ENCODE measurements around the gene FAF2. TPM values are rescaled to one million over a fixed set of nuclear protein-coding genes. Genes with fewer than 3 reads are reported as not detected.
"Not testable (repeated sequence)": the region's sequence is repeated elsewhere in the genome, so short reads cannot be mapped to it uniquely, and the experiment has no call there.

Gene FAF2
- total and polyA plus RNA-seq, 4 donors: 38.0 to 50.9 (median 41.9) TPM

- H3K4me3 ChIP-seq (ENCODE audit: low read depth, low read length): no peak overlapping the region
- peaks cover 12% of the 10 kb centered on the region for H3K36me3 ChIP-seq (ENCODE audit: control insufficient read depth, insufficient read depth, low read length)
- no peaks in the 10 kb centered on the region for H3K4me1 ChIP-seq (ENCODE audit: control insufficient read depth, insufficient read depth, low read length)
- no peaks in the 10 kb centered on the region for H3K27me3 ChIP-seq (ENCODE audit: control insufficient read depth, insufficient read depth, low read length)
- no peak overlapping the region for H3K27ac ChIP-seq (ENCODE audit: low read depth, low read length)
- H3K9me3 ChIP-seq (ENCODE audit: control insufficient read depth, insufficient read depth, low read length): peaks cover 2% of the 10 kb centered on the region
- no peak for DNase-seq (ENCODE audit: low read depth in 4 of 6, low spot score in 6 of 6)
- no CpG with 5 or more reads among the region's 7 CpGs for WGBS (ENCODE audit: insufficient coverage)
Observed at GRCh38 chr5:176473335-176474006, 25.3 kb downstream of the FAF2 start.

- Histone ChIP-seq H3K4me1 (ENCODE audit: control insufficient read depth, insufficient read depth, low read length) (no peaks in the 10 kb centered on the region), H3K27ac (ENCODE audit: low read depth, low read length) (no peak overlapping the region), H3K9me3 (ENCODE audit: control insufficient read depth, insufficient read depth, low read length) (peaks cover 2% of the 10 kb centered on the region), H3K27me3 (ENCODE audit: control insufficient read depth, insufficient read depth, low read length) (no peaks in the 10 kb centered on the region), H3K4me3 (ENCODE audit: low read depth, low read length) (no peak overlapping the region), H3K36me3 (ENCODE audit: control insufficient read depth, insufficient read depth, low read length) (peaks cover 12% of the 10 kb centered on the region)
- WGBS (ENCODE audit: insufficient coverage): no CpG with 5 or more reads among the region's 1 CpG
- no peak for DNase-seq (ENCODE audit: low read depth in 4 of 6, low spot score in 6 of 6)
Observed at GRCh38 chr5:176474476-176474875, 26.3 kb downstream of the FAF2 start.

- WGBS (ENCODE audit: insufficient coverage): no CpG with 5 or more reads among the region's 4 CpGs
- Histone ChIP-seq H3K27me3 (ENCODE audit: control insufficient read depth, insufficient read depth, low read length) (no peaks in the 10 kb centered on the region), H3K9me3 (ENCODE audit: control insufficient read depth, insufficient read depth, low read length) (no peaks in the 10 kb centered on the region), H3K4me3 (ENCODE audit: low read depth, low read length) (no peak overlapping the region), H3K27ac (ENCODE audit: low read depth, low read length) (no peak overlapping the region), H3K36me3 (ENCODE audit: control insufficient read depth, insufficient read depth, low read length) (peaks cover 21% of the 10 kb centered on the region), H3K4me1 (ENCODE audit: control insufficient read depth, insufficient read depth, low read length) (no peaks in the 10 kb centered on the region)
- no peak for DNase-seq (ENCODE audit: low read depth in 4 of 6, low spot score in 6 of 6)
Observed at GRCh38 chr5:176481711-176482110, 33.5 kb downstream of the FAF2 start.

GRCh38 chr5:176485176-176485575 lies 37.0 kb downstream of the FAF2 start:
- Histone ChIP-seq H3K27ac (ENCODE audit: low read depth, low read length) (no peak overlapping the region), H3K4me1 (ENCODE audit: control insufficient read depth, insufficient read depth, low read length) (no peaks in the 10 kb centered on the region), H3K4me3 (ENCODE audit: low read depth, low read length) (no peak overlapping the region), H3K9me3 (ENCODE audit: control insufficient read depth, insufficient read depth, low read length) (no peaks in the 10 kb centered on the region), H3K36me3 (ENCODE audit: control insufficient read depth, insufficient read depth, low read length) (peaks cover 31% of the 10 kb centered on the region), H3K27me3 (ENCODE audit: control insufficient read depth, insufficient read depth, low read length) (no peaks in the 10 kb centered on the region)
- no peak for DNase-seq (ENCODE audit: low read depth in 4 of 6, low spot score in 6 of 6)
- WGBS (ENCODE audit: insufficient coverage): 80% methylated on average over 1 of the region's 2 CpGs

- no peak for DNase-seq (ENCODE audit: low read depth in 4 of 6, low spot score in 6 of 6)
- no peaks in the 10 kb centered on the region for H3K27me3 ChIP-seq (ENCODE audit: control insufficient read depth, insufficient read depth, low read length)
- H3K27ac ChIP-seq (ENCODE audit: low read depth, low read length): no peak overlapping the region
- H3K4me1 ChIP-seq (ENCODE audit: control insufficient read depth, insufficient read depth, low read length): no peaks in the 10 kb centered on the region
- peaks cover 30% of the 10 kb centered on the region for H3K36me3 ChIP-seq (ENCODE audit: control insufficient read depth, insufficient read depth, low read length)
- no peaks in the 10 kb centered on the region for H3K9me3 ChIP-seq (ENCODE audit: control insufficient read depth, insufficient read depth, low read length)
- no peak overlapping the region for H3K4me3 ChIP-seq (ENCODE audit: low read depth, low read length)
- 95% methylated on average over 4 of the region's 7 CpGs for WGBS (ENCODE audit: insufficient coverage)
Observed at GRCh38 chr5:176486189-176486757, 38.1 kb downstream of the FAF2 start.

- not testable (repeated sequence) for DNase-seq (ENCODE audit: low read depth in 4 of 6, low spot score in 6 of 6); H3K4me1 ChIP-seq (ENCODE audit: control insufficient read depth, insufficient read depth, low read length); H3K4me3 ChIP-seq (ENCODE audit: low read depth, low read length); H3K27me3 ChIP-seq (ENCODE audit: control insufficient read depth, insufficient read depth, low read length); H3K9me3 ChIP-seq (ENCODE audit: control insufficient read depth, insufficient read depth, low read length); H3K27ac ChIP-seq (ENCODE audit: low read depth, low read length)
- WGBS (ENCODE audit: insufficient coverage): no CpG with 5 or more reads among the region's 4 CpGs
- peaks cover 25% of the 10 kb centered on the region for H3K36me3 ChIP-seq (ENCODE audit: control insufficient read depth, insufficient read depth, low read length)
Observed at GRCh38 chr5:176487160-176487559, 39.0 kb downstream of the FAF2 start.

- WGBS (ENCODE audit: insufficient coverage): no CpG with 5 or more reads among the region's 1 CpG
- Histone ChIP-seq H3K4me1 (ENCODE audit: control insufficient read depth, insufficient read depth, low read length) (no peaks in the 10 kb centered on the region), H3K36me3 (ENCODE audit: control insufficient read depth, insufficient read depth, low read length) (peaks cover 27% of the 10 kb centered on the region), H3K9me3 (ENCODE audit: control insufficient read depth, insufficient read depth, low read length) (no peaks in the 10 kb centered on the region), H3K27me3 (ENCODE audit: control insufficient read depth, insufficient read depth, low read length) (no peaks in the 10 kb centered on the region), H3K27ac (ENCODE audit: low read depth, low read length) (no peak overlapping the region), H3K4me3 (ENCODE audit: low read depth, low read length) (no peak overlapping the region)
- no peak for DNase-seq (ENCODE audit: low read depth in 4 of 6, low spot score in 6 of 6)
Observed at GRCh38 chr5:176489077-176489476, 40.9 kb downstream of the FAF2 start.

- no peaks in the 10 kb centered on the region for H3K27me3 ChIP-seq (ENCODE audit: control insufficient read depth, insufficient read depth, low read length)
- no peak overlapping the region for H3K4me3 ChIP-seq (ENCODE audit: low read depth, low read length)
- H3K9me3 ChIP-seq (ENCODE audit: control insufficient read depth, insufficient read depth, low read length): no peaks in the 10 kb centered on the region
- DNase-seq (ENCODE audit: low read depth in 4 of 6, low spot score in 6 of 6): no peak
- 100% methylated on average over 1 of the region's 1 CpG for WGBS (ENCODE audit: insufficient coverage)
- H3K27ac ChIP-seq (ENCODE audit: low read depth, low read length): no peak overlapping the region
- peaks cover 27% of the 10 kb centered on the region for H3K36me3 ChIP-seq (ENCODE audit: control insufficient read depth, insufficient read depth, low read length)
- H3K4me1 ChIP-seq (ENCODE audit: control insufficient read depth, insufficient read depth, low read length): no peaks in the 10 kb centered on the region
Observed at GRCh38 chr5:176490301-176490700, 42.1 kb downstream of the FAF2 start.

- H3K27me3 ChIP-seq (ENCODE audit: control insufficient read depth, insufficient read depth, low read length): no peaks in the 10 kb centered on the region
- H3K4me3 ChIP-seq (ENCODE audit: low read depth, low read length): no peak overlapping the region
- peaks cover 34% of the 10 kb centered on the region for H3K36me3 ChIP-seq (ENCODE audit: control insufficient read depth, insufficient read depth, low read length)
Observed at GRCh38 chr5:176491101-176491502, 42.9 kb downstream of the FAF2 start.

GRCh38 chr5:176491901-176492300 lies 43.7 kb downstream of the FAF2 start:
- peaks cover 38% of the 10 kb centered on the region for H3K36me3 ChIP-seq (ENCODE audit: control insufficient read depth, insufficient read depth, low read length)
- H3K4me1 ChIP-seq (ENCODE audit: control insufficient read depth, insufficient read depth, low read length): no peaks in the 10 kb centered on the region
- H3K27ac ChIP-seq (ENCODE audit: low read depth, low read length): no peak overlapping the region
- DNase-seq (ENCODE audit: low read depth in 4 of 6, low spot score in 6 of 6): no peak
- H3K4me3 ChIP-seq (ENCODE audit: low read depth, low read length): no peak overlapping the region
- no peaks in the 10 kb centered on the region for H3K9me3 ChIP-seq (ENCODE audit: control insufficient read depth, insufficient read depth, low read length)
- no CpG with 5 or more reads among the region's 8 CpGs for WGBS (ENCODE audit: insufficient coverage)
- no peaks in the 10 kb centered on the region for H3K27me3 ChIP-seq (ENCODE audit: control insufficient read depth, insufficient read depth, low read length)

More at GRCh38 chr5:176491101-176491502, 42.9 kb downstream of the FAF2 start:
- no peaks in the 10 kb centered on the region for H3K4me1 ChIP-seq (ENCODE audit: control insufficient read depth, insufficient read depth, low read length)
- no peak overlapping the region for H3K27ac ChIP-seq (ENCODE audit: low read depth, low read length)
- no peak for DNase-seq (ENCODE audit: low read depth in 4 of 6, low spot score in 6 of 6)
- no peaks in the 10 kb centered on the region for H3K9me3 ChIP-seq (ENCODE audit: control insufficient read depth, insufficient read depth, low read length)
- no CpG with 5 or more reads among the region's 3 CpGs for WGBS (ENCODE audit: insufficient coverage)

Measured in spinal cord (tissue), 10 donors.